Left colon (tissue), 2 donors: ENCODE measurements around the gene SYTL2. TPM values are rescaled to one million over a fixed set of nuclear protein-coding genes. Genes with fewer than 3 reads are reported as not detected.
"Not testable (repeated sequence)": the region's sequence is repeated elsewhere in the genome, so short reads cannot be mapped to it uniquely, and the experiment has no call there.

ENCODE experiments used
- ATAC-seq: fragments of 200-7000 bp; cut with Tn5 transposase; one replicate; pipeline ENCODE4 v1.9.1; 2020; ENCODE audit warnings: mild to moderate bottlenecking, moderate library complexity
- DNase-seq, 2 donors: peaks; one replicate each; pipeline ENCODE4 v3.0.0-alpha.2; 2020
- intact Hi-C, 2 donors: fragments of 100-400 bp; cut with DNase I in 1 of 2; cut with micrococcal nuclease in 1 of 2; formaldehyde crosslinking; loops; one replicate each; pipeline versions ENCODE4 v1.11.2 to v1.14.0; 2022; cut with DNase I, micrococcal nuclease
- total RNA-seq, 2 donors: library from RNA; stranded (reverse); fragmentation: NEBNext Ultra II Directional; extraction: Animal tissue kit (Norgen Biotek cat#: 25700); gene quantifications; one replicate each; pipeline ENCODE4 v1.2.1, GENCODE V29; 2021
- donor health status: DM: no; HTN: no; CAD: no.
- donor health status: DM: yes; HTN: yes; CAD: no.

Gene SYTL2
- total RNA-seq, 2 donors from 2014 or later, result 300 to 306 TPM

DNA sequence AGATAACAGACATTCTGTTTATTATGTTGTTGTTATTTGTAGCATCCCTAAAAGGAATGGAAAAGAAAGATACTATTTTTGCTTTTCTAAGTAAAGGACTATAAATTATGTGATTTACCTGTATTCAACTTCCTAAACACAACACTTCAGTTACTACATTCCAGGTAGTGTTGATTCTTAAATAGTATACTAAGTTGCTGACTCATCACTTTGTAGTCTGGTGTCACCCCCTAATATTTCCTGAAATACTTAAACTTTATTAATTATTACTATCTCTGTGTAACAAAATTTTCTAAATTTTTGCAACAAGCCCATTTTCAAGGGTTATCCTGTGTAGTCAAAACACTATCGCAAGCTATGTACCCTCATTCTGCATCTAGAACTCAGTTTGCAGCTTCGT lies 7.0 kb downstream of the SYTL2 start:
- intact Hi-C loops, result no loop called here
- DNase-seq, result no peak
- no peak for ATAC-seq

DNA sequence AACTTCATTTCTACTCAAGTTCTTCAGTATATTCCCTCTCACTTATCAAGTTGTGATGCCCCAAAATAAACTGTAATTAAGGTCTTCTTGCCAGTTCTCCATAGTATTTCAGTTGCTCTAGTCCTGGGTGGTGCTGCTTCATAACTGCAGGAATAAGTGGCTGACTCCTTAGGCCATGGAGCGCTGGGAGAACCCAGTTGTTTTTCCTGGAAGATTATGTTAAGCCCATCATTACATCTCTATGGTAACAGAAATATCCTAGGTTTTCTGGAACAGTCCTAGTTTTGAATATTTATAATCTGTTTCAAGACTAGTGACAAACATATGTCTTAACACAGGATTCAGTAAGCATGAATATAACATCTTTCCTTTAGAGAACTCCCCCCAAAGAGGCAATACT lies 7.6 kb downstream of the SYTL2 start:
- ATAC-seq (no peak), DNase-seq (no peak)
- intact Hi-C loops, result no loop called here

DNA sequence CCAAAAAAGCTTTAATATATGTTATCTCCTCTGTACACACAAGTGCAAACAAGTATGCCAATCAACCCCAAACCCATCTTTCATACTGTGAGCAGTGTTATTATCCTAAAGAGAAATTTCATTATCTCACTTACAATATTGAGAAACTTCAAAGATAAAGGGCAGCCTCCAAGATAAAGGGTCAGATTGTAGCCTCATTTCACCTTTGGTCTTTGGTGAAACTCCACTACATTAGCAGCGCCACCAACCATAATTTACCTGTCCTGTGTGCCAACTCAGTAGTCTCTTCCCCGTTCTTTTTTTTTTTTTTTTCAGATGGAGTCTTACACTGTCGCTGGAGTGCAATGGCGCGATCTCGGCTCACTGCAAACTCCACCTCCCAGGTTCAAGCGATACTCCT lies 9.4 kb downstream of the SYTL2 start:
- intact Hi-C loops, result no loop called here
- ATAC-seq (no peak), DNase-seq (no peak)

DNA sequence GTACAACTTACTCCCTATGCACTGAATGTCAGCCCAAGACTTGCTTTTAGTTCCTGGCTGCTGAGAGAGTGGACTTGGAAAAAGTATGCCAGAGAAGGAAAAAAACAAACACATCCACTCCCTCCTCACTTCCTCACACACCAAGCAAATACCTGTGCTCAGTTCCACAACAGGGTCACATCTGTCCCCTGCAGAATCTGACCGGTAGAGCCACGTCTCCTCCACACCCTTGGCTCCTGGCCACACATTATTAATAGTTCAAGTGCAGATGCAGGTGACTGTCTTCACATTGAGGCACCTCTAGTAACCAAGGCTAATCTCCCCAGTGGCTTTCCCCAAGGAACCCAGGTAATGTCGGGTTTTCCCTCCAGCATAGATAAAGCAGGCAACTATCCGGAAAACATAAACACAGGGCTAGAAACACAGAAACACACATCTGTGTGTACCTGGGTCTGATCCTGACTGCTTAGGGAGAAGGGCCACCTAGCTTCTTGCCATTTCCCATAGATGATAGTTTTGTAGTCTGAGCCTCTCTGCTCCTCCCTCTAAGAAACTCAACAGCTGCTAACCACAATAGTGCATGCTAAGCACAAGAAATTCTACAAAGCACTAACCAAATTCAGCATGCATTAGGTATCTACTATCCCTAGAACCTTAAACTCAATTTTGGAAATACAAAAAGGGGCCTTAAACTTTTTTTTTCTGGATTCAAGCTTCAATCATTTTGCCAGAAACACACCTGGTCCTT lies 10.2 kb downstream of the SYTL2 start:
- ATAC-seq (peak; percentile 48), DNase-seq (no peak)
- intact Hi-C loops, result no loop called here

DNA sequence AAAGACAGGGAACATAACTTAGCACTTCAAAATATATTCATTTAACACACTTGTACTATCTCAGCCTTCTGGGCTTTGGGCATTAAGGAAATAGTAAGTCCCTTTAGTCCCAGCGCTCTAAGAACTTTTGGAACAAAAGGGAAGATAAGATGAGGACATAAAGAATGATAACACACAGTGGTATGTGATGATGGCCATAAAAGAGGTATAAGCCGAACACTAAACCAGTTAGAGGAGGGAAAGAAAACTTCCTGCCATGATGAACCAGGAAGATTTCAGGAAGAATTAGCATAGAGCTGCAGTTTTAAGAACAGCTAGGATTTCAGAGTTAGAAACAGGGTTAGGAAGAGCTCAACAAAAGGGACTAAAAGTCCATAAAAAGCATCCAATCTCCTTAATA lies 11.8 kb downstream of the SYTL2 start:
- peak; percentile 85 for ATAC-seq
- no peak for DNase-seq
- intact Hi-C loops, result no loop called here

DNA sequence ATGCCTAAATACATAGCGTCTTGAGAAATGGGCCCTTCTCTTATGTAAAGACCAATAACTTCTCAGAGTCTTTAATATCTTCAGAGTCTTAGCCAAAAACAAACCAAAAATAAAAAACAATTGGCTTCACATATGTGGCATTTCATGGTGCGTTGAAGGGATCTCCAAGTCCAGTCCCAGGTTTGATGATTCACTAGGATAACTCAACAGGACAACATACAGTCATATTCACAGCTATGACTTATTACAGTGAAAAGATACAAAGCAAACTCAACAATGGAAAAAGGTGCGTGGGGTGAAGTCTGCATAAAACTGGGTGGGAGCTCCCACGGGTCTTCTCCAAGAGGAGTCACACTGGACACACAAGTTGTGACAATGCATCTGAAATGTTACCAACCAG lies 12.6 kb downstream of the SYTL2 start:
- intact Hi-C loops, result no loop called here
- no peak for DNase-seq
- ATAC-seq, result no peak

DNA sequence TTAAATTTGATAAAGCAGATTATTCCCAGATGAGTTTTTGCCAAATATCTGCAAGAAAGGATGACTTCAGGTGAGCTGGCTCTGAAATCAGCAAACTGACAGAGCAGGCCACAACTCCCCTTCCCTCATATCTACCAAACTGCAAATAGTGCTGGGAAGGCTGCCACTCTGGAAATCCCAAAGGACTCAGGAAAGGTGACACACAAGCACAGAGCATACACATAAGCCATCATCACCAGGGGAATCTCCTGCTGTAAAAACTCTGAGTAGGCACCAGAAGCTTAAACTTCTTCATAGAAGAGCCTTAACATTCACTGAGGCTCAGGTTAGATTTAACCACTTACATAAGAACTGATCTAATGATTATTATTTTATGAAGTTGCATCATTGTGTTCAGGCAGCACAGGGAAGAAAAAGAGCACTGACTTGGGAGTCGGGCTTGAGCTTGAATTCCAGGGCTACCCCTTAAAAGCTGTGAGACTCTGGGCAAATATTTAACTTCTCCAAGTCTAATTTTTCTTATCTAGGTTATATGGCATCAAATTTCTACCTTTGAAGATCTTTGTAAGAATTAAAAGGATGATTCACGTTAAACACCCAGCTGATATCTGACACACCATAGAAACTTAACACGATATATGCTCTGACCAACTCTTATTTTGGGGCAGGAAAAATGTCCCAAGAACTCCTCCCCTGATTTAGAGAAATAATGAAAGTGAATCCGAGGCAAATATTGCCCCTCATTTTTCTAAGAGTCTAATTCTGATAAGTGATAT lies 15.0 kb downstream of the SYTL2 start:
- intact Hi-C loops, result no loop called here
- ATAC-seq (no peak), DNase-seq (no peak)

DNA sequence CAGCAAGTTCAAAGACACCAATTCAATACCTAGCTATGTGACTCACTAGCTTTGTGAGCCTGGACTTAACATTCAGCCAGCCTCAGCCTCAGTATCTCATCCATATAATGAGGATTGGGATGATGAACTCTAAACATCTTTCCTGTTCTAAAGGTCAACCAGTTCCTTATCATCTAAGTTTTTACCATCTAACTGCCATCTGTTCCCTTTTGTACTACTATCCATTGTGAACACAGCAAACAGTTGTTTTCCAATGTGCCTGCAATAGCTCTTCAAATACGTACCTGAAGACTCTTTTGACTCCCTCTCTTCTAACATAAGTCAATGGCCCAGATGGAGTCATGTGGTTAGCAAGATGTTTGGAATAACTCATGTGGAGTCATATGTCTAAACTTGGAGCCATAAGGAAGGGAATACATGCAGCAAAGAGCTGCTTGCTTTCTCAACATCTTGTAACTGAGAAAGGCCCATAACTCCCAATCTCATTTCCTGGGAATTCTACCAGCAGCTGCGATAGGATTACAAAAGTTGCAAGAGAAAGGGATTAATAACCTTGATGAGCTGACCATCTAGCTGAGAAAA lies 19.4 kb downstream of the SYTL2 start:
- intact Hi-C loops, result no loop called here
- DNase-seq (no peak), ATAC-seq (peak; percentile 69)

DNA sequence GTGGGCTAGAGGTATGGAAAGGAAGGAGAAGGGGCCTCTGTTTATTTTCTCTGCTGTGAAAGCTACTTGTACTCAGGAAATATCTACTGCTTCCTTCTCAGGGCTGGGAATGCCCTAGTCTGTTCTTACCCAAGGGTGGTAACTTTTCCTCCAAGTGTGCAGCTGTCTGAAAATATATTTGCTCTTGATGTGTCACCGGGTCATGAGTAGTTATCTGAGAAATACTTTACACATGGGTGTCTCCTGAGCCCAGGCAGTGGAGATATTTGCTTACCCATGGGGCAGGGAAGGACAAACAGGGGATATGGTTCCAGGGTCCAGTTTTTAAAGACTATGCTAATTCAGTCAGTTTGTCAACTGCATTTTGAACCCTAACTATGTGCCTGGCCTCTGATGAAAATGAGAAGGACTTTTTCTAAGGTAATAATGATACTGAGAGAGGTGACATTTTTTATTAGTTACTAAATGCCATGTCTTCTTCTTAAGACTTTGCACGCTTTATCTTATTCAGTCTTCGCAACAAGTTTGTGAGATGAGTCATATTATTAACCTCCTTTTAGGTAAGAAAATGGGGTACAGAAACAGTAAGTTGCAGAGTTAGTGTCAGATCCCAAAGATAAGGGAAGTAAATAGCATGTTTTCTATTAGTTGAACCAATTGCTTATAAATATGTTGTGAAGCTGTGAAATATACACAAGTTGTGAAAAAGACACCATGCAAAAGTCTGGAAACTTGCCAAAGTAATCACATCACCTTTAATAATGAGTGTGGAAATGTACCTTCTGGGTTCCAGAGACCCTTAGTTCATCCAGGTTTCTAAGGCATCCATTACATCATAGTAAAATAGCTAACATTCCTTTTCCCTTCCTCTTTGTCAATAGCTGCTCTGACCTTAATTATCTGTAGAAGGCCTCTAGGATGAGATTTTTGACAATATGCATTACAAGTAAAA lies 22.9 kb downstream of the SYTL2 start:
- DNase-seq (peak in 1 of 2 donors; percentile 72), ATAC-seq (peak; percentile 86)
- intact Hi-C loops, result no loop called here

DNA sequence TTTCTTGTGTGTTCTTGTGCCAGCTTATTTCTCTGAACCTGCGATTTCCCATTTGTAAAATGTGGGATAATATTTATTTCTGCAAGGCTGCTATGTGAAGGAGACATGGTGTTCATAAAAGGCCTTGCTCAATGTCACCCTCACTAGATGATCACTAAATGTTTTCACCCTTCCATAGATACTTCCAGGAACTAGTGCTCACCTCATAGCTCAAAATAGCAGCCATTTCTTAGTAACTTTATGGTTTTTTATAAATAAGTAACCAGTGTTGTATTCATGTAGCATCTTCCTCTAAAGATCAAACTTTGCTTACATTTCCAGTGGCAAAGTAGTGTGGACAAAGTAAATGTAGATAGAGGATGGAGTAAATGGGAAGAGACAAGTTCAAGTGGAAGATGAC lies 23.8 kb downstream of the SYTL2 start:
- DNase-seq (no peak), ATAC-seq (no peak)
- intact Hi-C loops, result no loop called here

DNA sequence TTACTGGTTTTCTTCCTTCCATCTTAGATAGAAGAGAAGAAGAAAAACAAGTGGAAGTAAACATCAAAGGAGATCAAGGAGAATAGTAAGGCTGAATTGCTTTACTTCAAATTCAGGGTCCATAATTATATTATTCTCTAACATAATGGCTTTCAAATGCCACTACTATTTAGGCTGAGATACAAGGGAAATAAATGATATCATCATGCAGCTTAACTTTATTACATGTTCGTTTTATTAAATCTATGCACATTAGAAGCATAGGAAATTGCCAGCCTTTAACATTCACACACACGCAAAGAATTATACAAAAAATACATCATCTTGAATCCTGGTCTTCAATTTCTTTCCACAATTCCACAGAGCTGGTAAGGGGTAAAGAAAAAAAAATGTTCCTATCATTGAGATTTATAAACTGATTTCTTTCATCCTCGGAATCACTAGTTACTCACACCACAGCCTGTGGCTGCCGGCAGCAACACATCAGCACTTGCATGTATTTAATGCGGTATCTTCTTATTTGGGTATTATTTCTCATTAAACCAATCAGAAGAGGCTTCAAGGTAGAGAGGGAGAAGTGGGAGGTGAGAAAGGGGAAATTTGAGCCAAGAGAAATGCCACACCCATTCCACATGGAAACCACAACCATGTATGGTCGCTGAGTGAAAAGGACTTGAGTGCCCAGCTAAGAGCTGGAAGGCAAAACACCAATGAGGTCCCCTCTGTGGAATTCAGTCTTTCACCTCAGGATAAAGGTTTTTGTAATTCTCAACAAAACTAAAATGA lies 26.3 kb downstream of the SYTL2 start:
- ATAC-seq, result no peak
- intact Hi-C loops, result no loop called here

DNA sequence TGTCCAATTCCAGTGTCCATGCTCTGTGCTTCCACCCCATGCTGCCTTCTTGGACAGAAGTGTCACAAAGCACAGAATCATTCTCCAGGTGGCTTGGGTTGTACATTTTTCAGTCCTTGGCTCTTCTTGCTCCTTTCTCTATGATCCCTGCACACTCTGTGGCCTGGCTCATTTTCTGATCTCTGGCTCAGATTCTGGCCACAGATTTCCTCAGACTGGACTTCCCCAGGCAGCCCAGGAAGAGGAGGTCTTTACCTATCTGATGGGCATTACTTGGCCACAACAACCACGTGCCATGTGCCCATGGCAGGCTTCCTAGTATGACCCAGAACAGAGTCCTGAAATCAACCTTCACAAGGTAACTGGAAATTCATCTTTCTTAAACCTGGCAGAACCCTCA lies 27.2 kb downstream of the SYTL2 start:
- intact Hi-C loops, result no loop called here
- DNase-seq (no peak), ATAC-seq (no peak)

More for the DNA sequence above, 26.3 kb downstream of the SYTL2 start:
- no peak for DNase-seq

DNA sequence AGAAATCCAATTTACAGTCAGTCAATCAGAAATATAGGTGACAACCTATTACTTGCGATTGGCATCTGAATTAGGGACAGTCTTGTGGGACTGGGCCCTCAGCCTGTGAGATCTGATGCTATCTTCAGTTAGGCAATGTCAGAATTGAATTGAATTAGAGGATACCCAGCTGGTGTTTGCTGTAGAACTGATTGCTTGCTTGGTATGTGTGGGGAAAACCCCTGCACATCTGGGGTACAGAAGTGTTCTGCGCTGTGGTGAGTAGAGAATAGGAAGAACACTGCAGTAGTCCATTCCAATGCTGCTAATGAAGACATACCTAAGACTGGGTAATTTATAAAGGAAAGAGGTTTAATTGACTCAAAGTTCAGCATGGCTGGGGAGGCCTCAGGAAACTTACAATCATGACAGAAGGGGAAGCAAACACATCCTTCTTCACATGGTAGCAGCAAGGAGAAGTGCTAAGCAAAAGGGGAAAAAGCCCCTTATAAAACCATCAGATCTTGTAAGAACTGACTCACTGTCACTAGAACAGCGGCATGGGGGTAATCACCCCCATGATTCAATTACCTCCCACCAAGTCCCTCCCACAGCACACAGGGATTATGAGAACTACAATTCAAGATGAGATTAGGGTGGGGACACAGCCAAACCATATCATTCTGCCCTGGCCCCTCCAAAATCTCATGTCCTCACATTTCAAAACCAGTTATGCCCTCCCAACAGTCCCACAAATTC lies 30.0 kb downstream of the SYTL2 start:
- ATAC-seq, DNase-seq, intact Hi-C loops: not testable (repeated sequence)

DNA sequence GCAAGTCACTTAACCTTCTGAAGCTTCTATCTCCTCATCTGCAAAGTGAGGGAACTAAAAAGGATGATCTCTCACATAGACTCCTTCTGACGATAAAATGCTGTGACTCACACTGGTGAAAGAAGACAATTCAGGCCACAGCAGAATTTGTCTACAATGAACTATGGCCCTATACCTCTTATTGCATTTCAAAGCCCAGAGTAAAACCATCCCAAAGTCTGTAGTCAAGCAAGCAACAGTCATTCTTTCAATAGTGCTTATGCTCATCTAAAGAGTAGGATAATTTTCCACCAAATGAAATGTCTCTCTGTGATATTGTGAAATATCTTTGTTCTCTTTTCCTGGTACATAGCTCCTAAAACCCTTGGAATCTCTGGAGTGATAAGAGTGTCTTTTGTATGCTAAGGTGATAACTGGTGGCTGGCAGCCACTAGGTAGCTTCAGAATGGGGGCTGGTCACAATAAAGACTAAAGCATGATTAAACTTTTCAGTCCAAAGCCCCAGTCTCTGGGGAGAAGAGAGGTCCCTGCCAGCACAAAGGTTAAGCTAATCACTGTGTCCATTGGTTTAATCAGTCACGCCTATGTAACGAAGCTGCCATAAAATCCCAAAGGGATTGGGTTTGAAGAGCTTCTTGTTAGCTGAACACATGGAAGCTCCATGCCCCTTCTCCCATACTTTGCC lies 30.8 kb downstream of the SYTL2 start:
- DNase-seq (no peak), ATAC-seq (peak; percentile 69)
- intact Hi-C loops, result no loop called here

DNA sequence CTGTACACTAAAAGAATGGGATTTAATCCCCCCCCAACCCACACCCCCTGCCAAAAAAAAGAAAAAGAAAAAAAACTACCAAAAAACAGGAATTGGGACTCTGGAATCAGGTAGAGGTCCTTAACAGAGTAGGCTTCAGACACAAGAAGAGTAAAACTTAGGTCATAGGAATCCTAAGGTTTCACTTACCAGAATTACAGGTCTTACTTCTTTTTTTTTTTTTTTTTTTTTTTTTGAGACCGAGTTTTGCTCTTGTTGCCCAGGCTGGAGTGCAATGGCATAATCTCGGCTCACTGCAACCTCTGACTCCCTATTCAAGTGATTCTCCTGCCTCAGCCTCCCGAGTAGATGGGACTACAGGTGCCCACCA lies 33.4 kb downstream of the SYTL2 start:
- DNase-seq, intact Hi-C loops, ATAC-seq: not testable (repeated sequence)

DNA sequence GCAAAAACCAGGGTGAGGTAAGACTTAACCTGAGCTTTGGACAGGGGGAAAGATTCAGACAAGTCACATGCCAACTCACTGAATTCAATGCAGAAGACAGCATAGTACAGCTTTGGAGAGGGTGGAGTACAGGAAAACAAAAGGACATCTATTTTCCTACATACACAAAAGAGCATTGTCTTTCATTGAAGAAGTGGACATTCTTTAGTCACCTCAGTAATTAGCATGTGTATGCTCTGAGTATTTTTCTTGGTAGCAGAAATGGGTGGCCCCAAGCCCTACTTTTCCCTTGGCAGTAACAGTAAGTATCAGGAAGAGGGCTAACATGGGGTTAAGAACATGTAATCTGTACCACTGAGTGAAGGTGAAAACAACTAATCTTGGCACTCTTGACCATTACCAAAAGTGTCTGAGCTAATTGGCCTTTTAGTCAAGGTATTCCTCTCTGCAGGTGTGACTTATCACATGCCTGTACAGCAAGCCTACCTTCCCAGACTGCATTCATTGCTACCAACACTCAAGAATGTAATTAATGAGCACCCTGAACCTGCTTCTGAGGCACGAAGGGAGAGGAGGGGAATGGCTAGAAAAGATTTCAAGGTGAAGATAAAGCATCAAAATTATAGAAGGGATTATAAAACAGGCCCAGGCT lies 33.9 kb downstream of the SYTL2 start:
- no peak for DNase-seq
- intact Hi-C loops, result no loop called here
- peak; percentile 17 for ATAC-seq
